Measurements from ENCODE around the gene ZNRF2. TPM values are rescaled to one million over a fixed set of nuclear protein-coding genes. Genes with fewer than 3 reads are reported as not detected.

ZNRF2 gene
- total RNA-seq, 1 experiment from 2014 or later: 45.3 TPM

- H4K20me1 ChIP-seq (ENCODE audit: insufficient read depth, low read depth, low read length): no peaks in the 10 kb centered on the region
- H3K27me3 ChIP-seq (ENCODE audit: low read length): no peaks in the 10 kb centered on the region
- no peak overlapping the region for H3K9ac ChIP-seq (ENCODE audit: low read length)
- H3K9me2 ChIP-seq (replicated peaks; ENCODE audit: insufficient read depth, low read length): no peaks in the 10 kb centered on the region
- H3K79me2 ChIP-seq (ENCODE audit: low read length): peaks cover 99% of the 10 kb centered on the region
- DNase-seq: no peak
- peak overlapping the region; percentile 96; the same call in 1 of the 2 replicates for H3K27ac ChIP-seq (ENCODE audit: low read length)
- 0 out of 2 replicates have a peak, but pooled peaks cover 4% of the 10 kb centered on the region for H3K36me3 ChIP-seq (ENCODE audit: insufficient read depth, low read length)
- no peak overlapping the region for H3K4me3 ChIP-seq (ENCODE audit: low read length)
- H3K4me1 ChIP-seq (ENCODE audit: low read length): peaks cover 86% of the 10 kb centered on the region
- no peak overlapping the region for H2AFZ ChIP-seq (ENCODE audit: low read length)
- H3K9me3 ChIP-seq (ENCODE audit: low read length): no peaks in the 10 kb centered on the region
- no peak overlapping the region for H3K4me2 ChIP-seq (ENCODE audit: low read depth, low read length, poor library complexity, severe bottlenecking)
These were observed 48.2 kb downstream of the ZNRF2 start for GRCh38 chr7:30332549-30332948.

GRCh38 chr7:30335763-30336487, 51.5 kb downstream of the ZNRF2 start:
- no peak overlapping the region for H3K9ac ChIP-seq (ENCODE audit: low read length)
- no peaks in the 10 kb centered on the region for H3K27me3 ChIP-seq (ENCODE audit: low read length)
- H2AFZ ChIP-seq (ENCODE audit: low read length): no peak overlapping the region
- H3K27ac ChIP-seq (ENCODE audit: low read length): peak overlapping the region; percentile 44
- peaks cover 8% of the 10 kb centered on the region; the same call in 1 of the 2 replicates for H3K36me3 ChIP-seq (ENCODE audit: insufficient read depth, low read length)
- DNase-seq: no peak
- H3K4me3 ChIP-seq (ENCODE audit: low read length): no peak overlapping the region
- H3K9me2 ChIP-seq (replicated peaks; ENCODE audit: insufficient read depth, low read length): no peaks in the 10 kb centered on the region
- H3K9me3 ChIP-seq (ENCODE audit: low read length): no peaks in the 10 kb centered on the region
- H3K4me2 ChIP-seq (ENCODE audit: low read depth, low read length, poor library complexity, severe bottlenecking): peak overlapping the region; percentile 34
- H4K20me1 ChIP-seq (ENCODE audit: insufficient read depth, low read depth, low read length): no peaks in the 10 kb centered on the region
- peaks cover 64% of the 10 kb centered on the region for H3K4me1 ChIP-seq (ENCODE audit: low read length)
- H3K79me2 ChIP-seq (ENCODE audit: low read length): peaks cover 98% of the 10 kb centered on the region

- H3K27me3 ChIP-seq (ENCODE audit: low read length): no peaks in the 10 kb centered on the region
- no peak overlapping the region for H2AFZ ChIP-seq (ENCODE audit: low read length)
- H3K4me1 ChIP-seq (ENCODE audit: low read length): peaks cover 71% of the 10 kb centered on the region
- DNase-seq: no peak
- H3K4me2 ChIP-seq (ENCODE audit: low read depth, low read length, poor library complexity, severe bottlenecking): peak overlapping the region; percentile 46
- H3K9ac ChIP-seq (ENCODE audit: low read length): peak overlapping the region; percentile 28
- no peaks in the 10 kb centered on the region for H3K9me3 ChIP-seq (ENCODE audit: low read length)
- H3K36me3 ChIP-seq (ENCODE audit: insufficient read depth, low read length): no peaks in the 10 kb centered on the region
- H4K20me1 ChIP-seq (ENCODE audit: insufficient read depth, low read depth, low read length): no peaks in the 10 kb centered on the region
- no peaks in the 10 kb centered on the region for H3K9me2 ChIP-seq (replicated peaks; ENCODE audit: insufficient read depth, low read length)
- no peak overlapping the region for H3K4me3 ChIP-seq (ENCODE audit: low read length)
- peaks cover 100% of the 10 kb centered on the region for H3K79me2 ChIP-seq (ENCODE audit: low read length)
- H3K27ac ChIP-seq (ENCODE audit: low read length): peak overlapping the region; percentile 76
These were observed 60.1 kb downstream of the ZNRF2 start for GRCh38 chr7:30344513-30344912.

- H3K4me1 ChIP-seq (ENCODE audit: low read length): peaks cover 97% of the 10 kb centered on the region
- H3K27ac ChIP-seq (ENCODE audit: low read length): peak overlapping the region; percentile 86
- no peaks in the 10 kb centered on the region for H3K9me3 ChIP-seq (ENCODE audit: low read length)
- no peaks in the 10 kb centered on the region for H4K20me1 ChIP-seq (ENCODE audit: insufficient read depth, low read depth, low read length)
- no peak for DNase-seq
- peaks cover 100% of the 10 kb centered on the region for H3K79me2 ChIP-seq (ENCODE audit: low read length)
- no peaks in the 10 kb centered on the region for H3K36me3 ChIP-seq (ENCODE audit: insufficient read depth, low read length)
- H3K9me2 ChIP-seq (replicated peaks; ENCODE audit: insufficient read depth, low read length): no peaks in the 10 kb centered on the region
- H3K4me2 ChIP-seq (ENCODE audit: low read depth, low read length, poor library complexity, severe bottlenecking): peak overlapping the region; percentile 71
- H2AFZ ChIP-seq (ENCODE audit: low read length): no peak overlapping the region
- H3K27me3 ChIP-seq (ENCODE audit: low read length): no peaks in the 10 kb centered on the region
- H3K9ac ChIP-seq (ENCODE audit: low read length): peak overlapping the region; percentile 34
- peak overlapping the region; percentile 35 for H3K4me3 ChIP-seq (ENCODE audit: low read length)
These were observed 63.1 kb downstream of the ZNRF2 start for GRCh38 chr7:30347226-30348082.

- Histone ChIP-seq H3K4me3 (ENCODE audit: low read length) (peak overlapping the region; percentile 35; the same call in 1 of the 2 replicates), H3K79me2 (ENCODE audit: low read length) (peaks cover 100% of the 10 kb centered on the region), H3K27ac (ENCODE audit: low read length) (peak overlapping the region; percentile 86), H3K36me3 (ENCODE audit: insufficient read depth, low read length) (no peaks in the 10 kb centered on the region), H3K9ac (ENCODE audit: low read length) (peak overlapping the region; percentile 52), H3K9me3 (ENCODE audit: low read length) (no peaks in the 10 kb centered on the region), H3K27me3 (ENCODE audit: low read length) (no peaks in the 10 kb centered on the region), H4K20me1 (ENCODE audit: insufficient read depth, low read depth, low read length) (no peaks in the 10 kb centered on the region), H3K9me2 (replicated peaks; ENCODE audit: insufficient read depth, low read length) (no peaks in the 10 kb centered on the region), H3K4me2 (ENCODE audit: low read depth, low read length, poor library complexity, severe bottlenecking) (peak overlapping the region; percentile 71), H3K4me1 (ENCODE audit: low read length) (peaks cover 100% of the 10 kb centered on the region), H2AFZ (ENCODE audit: low read length) (no peak overlapping the region)
- peak; percentile 82 for DNase-seq
These were observed 63.7 kb downstream of the ZNRF2 start for GRCh38 chr7:30348083-30348560.

GRCh38 chr7:30349170-30349569, 64.8 kb downstream of the ZNRF2 start:
- Histone ChIP-seq H3K79me2 (ENCODE audit: low read length) (peaks cover 100% of the 10 kb centered on the region), H3K36me3 (ENCODE audit: insufficient read depth, low read length) (no peaks in the 10 kb centered on the region), H3K27me3 (ENCODE audit: low read length) (no peaks in the 10 kb centered on the region), H3K9ac (ENCODE audit: low read length) (peak overlapping the region; percentile 52; the same call in 1 of the 2 replicates), H3K27ac (ENCODE audit: low read length) (peak overlapping the region; percentile 86), H3K9me2 (replicated peaks; ENCODE audit: insufficient read depth, low read length) (no peaks in the 10 kb centered on the region), H3K9me3 (ENCODE audit: low read length) (no peaks in the 10 kb centered on the region), H4K20me1 (ENCODE audit: insufficient read depth, low read depth, low read length) (no peaks in the 10 kb centered on the region), H3K4me2 (ENCODE audit: low read depth, low read length, poor library complexity, severe bottlenecking) (peak overlapping the region; percentile 71), H3K4me3 (ENCODE audit: low read length) (0 out of 2 replicates have a peak overlapping the region, but pooled peaks have one; percentile 35), H3K4me1 (ENCODE audit: low read length) (peaks cover 100% of the 10 kb centered on the region), H2AFZ (ENCODE audit: low read length) (no peak overlapping the region)
- no peak for DNase-seq

GRCh38 chr7:30349816-30350215, 65.4 kb downstream of the ZNRF2 start:
- Histone ChIP-seq H3K27me3 (ENCODE audit: low read length) (no peaks in the 10 kb centered on the region), H3K4me1 (ENCODE audit: low read length) (peaks cover 96% of the 10 kb centered on the region), H3K27ac (ENCODE audit: low read length) (no peak overlapping the region; the same call in 1 of the 2 replicates), H3K9me2 (replicated peaks; ENCODE audit: insufficient read depth, low read length) (no peaks in the 10 kb centered on the region), H3K4me3 (ENCODE audit: low read length) (no peak overlapping the region), H3K36me3 (ENCODE audit: insufficient read depth, low read length) (no peaks in the 10 kb centered on the region), H3K9me3 (ENCODE audit: low read length) (no peaks in the 10 kb centered on the region), H3K9ac (ENCODE audit: low read length) (no peak overlapping the region), H4K20me1 (ENCODE audit: insufficient read depth, low read depth, low read length) (no peaks in the 10 kb centered on the region), H3K79me2 (ENCODE audit: low read length) (peaks cover 100% of the 10 kb centered on the region), H3K4me2 (ENCODE audit: low read depth, low read length, poor library complexity, severe bottlenecking) (peak overlapping the region; percentile 71), H2AFZ (ENCODE audit: low read length) (no peak overlapping the region)
- no peak for DNase-seq

GRCh38 chr7:30351286-30351685, 66.9 kb downstream of the ZNRF2 start:
- Histone ChIP-seq H3K4me1 (ENCODE audit: low read length) (peaks cover 81% of the 10 kb centered on the region), H2AFZ (ENCODE audit: low read length) (no peak overlapping the region), H3K4me3 (ENCODE audit: low read length) (peak overlapping the region; percentile 6; the same call in 1 of the 2 replicates), H3K27me3 (ENCODE audit: low read length) (no peaks in the 10 kb centered on the region), H3K4me2 (ENCODE audit: low read depth, low read length, poor library complexity, severe bottlenecking) (peak overlapping the region; percentile 71), H3K9me2 (replicated peaks; ENCODE audit: insufficient read depth, low read length) (no peaks in the 10 kb centered on the region), H4K20me1 (ENCODE audit: insufficient read depth, low read depth, low read length) (no peaks in the 10 kb centered on the region), H3K9me3 (ENCODE audit: low read length) (no peaks in the 10 kb centered on the region), H3K9ac (ENCODE audit: low read length) (peak overlapping the region; percentile 31), H3K27ac (ENCODE audit: low read length) (peak overlapping the region; percentile 74), H3K79me2 (ENCODE audit: low read length) (peaks cover 99% of the 10 kb centered on the region), H3K36me3 (ENCODE audit: insufficient read depth, low read length) (peaks cover 10% of the 10 kb centered on the region; the same call in 1 of the 2 replicates)
- peak; percentile 62 for DNase-seq
